Duodenal mucosa (tissue), 2 donors: Measurements from ENCODE around the gene DOCK1.
"Not testable (repeated sequence)": the region's sequence is repeated elsewhere in the genome, so short reads cannot be mapped to it uniquely, and the experiment has no call there.

Source experiments
- H3K27ac ChIP-seq: one replicate; pipeline ENCODE4 v1.7.0; 2013; ENCODE audit warnings: low read depth, low read length
- H3K27me3 ChIP-seq, 2 donors: one replicate each; pipeline ENCODE4 v1.7.0; 2013; ENCODE audit warnings: low read length in 2 of 2, control low read depth in 1 of 2; ENCODE audit not compliant: insufficient read depth in 2 of 2, control insufficient read depth in 1 of 2
- H3K36me3 ChIP-seq, 2 donors: one replicate each; pipeline ENCODE4 v1.7.0; 2013; ENCODE audit warnings: low read length in 2 of 2, control low read depth in 1 of 2; ENCODE audit not compliant: insufficient read depth in 2 of 2, control insufficient read depth in 1 of 2
- H3K4me1 ChIP-seq, 2 donors: one replicate each; pipeline ENCODE4 v1.7.0; 2013; ENCODE audit warnings: low read length in 2 of 2, control low read depth in 1 of 2; ENCODE audit not compliant: insufficient read depth in 2 of 2, control insufficient read depth in 1 of 2
- H3K4me3 ChIP-seq, 2 donors: one replicate each; pipeline ENCODE4 v1.7.0; 2013; ENCODE audit warnings: low read length in 2 of 2, low read depth in 1 of 2
- H3K9ac ChIP-seq, 2 donors: one replicate each; pipeline ENCODE4 v1.7.0; 2013; ENCODE audit warnings: low read length in 2 of 2, low read depth in 1 of 2
- H3K9me3 ChIP-seq, 2 donors: one replicate each; pipeline ENCODE4 v1.7.0; 2013; ENCODE audit warnings: low read length in 2 of 2, control low read depth in 1 of 2; ENCODE audit not compliant: control insufficient read depth in 1 of 2

Gene DOCK1

DNA sequence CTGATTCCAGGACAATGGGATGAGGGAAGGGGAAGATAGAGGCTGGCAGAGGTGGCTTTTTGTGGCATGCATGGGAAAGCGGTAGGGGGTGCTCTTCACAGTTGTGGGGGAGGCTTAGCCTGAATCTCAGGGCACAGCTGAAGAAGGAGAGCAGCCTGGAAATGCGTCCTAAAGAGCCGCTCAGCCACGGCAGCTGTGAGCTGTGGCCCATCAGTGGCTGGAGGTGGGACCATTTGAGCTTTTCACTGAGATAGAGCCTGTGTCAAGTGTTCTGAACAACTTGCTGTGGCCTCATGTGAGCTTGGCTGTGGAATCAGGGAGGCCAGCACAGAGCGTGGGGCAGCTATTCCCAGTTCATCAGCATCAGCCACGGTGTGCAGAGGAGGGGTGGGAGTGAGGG lies 391.5 kb downstream of the DOCK1 start:
- Histone ChIP-seq H3K4me1 (peaks cover 11% of the 10 kb centered on the region in 2 donors), H3K27me3 (no peaks in the 10 kb centered on the region), H3K4me3 (no peak overlapping the region), H3K27ac (no peak overlapping the region), H3K36me3 (no peaks in the 10 kb centered on the region), H3K9me3 (no peaks in the 10 kb centered on the region), H3K9ac (no peak overlapping the region)

- no peaks in the 10 kb centered on the region for H3K9me3 ChIP-seq
- no peak overlapping the region for H3K27ac ChIP-seq
- no peaks in the 10 kb centered on the region for H3K27me3 ChIP-seq
- H3K9ac ChIP-seq = no peak overlapping the region
- no peak overlapping the region for H3K4me3 ChIP-seq
- H3K4me1 ChIP-seq = peaks cover 11% of the 10 kb centered on the region in 2 donors
- H3K36me3 ChIP-seq = no peaks in the 10 kb centered on the region
These were observed 393.2 kb downstream of the DOCK1 start for GRCh38 chr10:127298381-127298780.

DNA sequence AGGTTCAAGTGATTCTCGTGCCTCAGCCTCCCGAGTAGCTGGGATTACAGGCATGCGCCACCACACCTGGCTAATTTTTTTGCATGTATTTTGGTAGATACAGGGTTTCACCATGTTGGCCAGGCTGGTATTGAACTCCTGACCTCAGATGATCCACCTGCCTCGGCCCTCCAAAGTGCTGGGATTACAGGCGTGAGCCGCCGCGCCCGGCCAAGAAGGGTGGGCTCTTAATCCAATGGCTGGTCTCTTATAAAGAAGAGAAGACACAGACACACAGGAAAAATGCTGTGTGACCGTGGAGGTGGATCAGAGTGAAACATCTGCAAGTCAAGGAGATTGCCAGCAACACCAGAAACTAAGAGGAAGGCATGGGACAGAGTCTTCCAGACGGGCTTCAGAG lies 394.0 kb downstream of the DOCK1 start:
- H3K4me3 ChIP-seq, H3K27ac ChIP-seq, H3K36me3 ChIP-seq, H3K27me3 ChIP-seq, H3K9me3 ChIP-seq, H3K9ac ChIP-seq: not testable (repeated sequence)
- H3K4me1 ChIP-seq = peaks cover 11% of the 10 kb centered on the region in 2 donors

DNA sequence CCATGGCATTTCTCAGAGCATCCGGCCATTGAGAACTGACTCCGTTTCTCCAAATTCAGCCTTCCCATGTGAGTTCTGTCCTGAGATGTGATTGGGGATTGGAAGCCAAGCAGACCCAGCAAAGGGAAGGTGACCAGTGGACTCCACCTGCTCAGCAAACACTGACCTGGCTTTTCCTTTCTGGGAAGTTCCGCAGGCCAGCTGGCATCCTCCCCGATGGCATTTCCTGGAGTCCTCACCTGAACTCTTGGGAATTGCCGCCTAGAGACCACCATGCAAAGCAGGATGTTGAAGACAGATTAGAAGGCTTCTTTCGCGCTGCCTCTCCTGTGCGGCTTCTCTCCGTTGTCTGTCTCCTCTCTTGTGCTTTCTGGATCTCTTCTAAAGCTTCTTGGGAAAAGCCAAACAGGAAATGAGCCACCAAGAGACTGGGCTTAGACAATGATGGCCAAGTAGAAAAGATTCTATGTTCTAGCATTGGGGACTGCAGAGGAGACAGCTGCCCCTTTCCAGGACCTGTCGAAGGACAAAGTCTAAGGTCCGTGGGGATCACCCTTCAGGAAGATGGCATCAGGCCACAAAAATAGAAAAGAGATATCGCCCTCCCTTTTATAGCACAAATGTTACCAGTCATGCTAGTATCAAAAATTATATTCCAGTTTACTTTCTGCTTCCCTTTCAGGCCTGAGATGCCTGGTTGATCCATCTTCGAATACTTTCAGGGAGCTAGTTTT lies 394.9 kb downstream of the DOCK1 start:
- Histone ChIP-seq H3K9me3 (no peaks in the 10 kb centered on the region), H3K36me3 (no peaks in the 10 kb centered on the region), H3K9ac (no peak overlapping the region), H3K4me1 (peaks cover 11% of the 10 kb centered on the region in 2 donors), H3K27ac (no peak overlapping the region), H3K4me3 (no peak overlapping the region), H3K27me3 (no peaks in the 10 kb centered on the region)

- H3K36me3 ChIP-seq = no peaks in the 10 kb centered on the region
- no peaks in the 10 kb centered on the region for H3K9me3 ChIP-seq
- H3K4me3 ChIP-seq = peak overlapping the region in 1 of 2 donors; percentile 9
- no peaks in the 10 kb centered on the region for H3K27me3 ChIP-seq
- peaks cover 11% of the 10 kb centered on the region in 2 donors for H3K4me1 ChIP-seq
- peak overlapping the region in 1 of 2 donors; percentile 24 for H3K9ac ChIP-seq
- H3K27ac ChIP-seq = no peak overlapping the region
These were observed 395.7 kb downstream of the DOCK1 start for GRCh38 chr10:127300868-127301321.

GRCh38 chr10:127302343-127302742 lies 397.1 kb downstream of the DOCK1 start:
- peaks cover 11% of the 10 kb centered on the region in 2 donors for H3K4me1 ChIP-seq
- H3K36me3 ChIP-seq = no peaks in the 10 kb centered on the region
- no peak overlapping the region for H3K27ac ChIP-seq
- H3K9me3 ChIP-seq = no peaks in the 10 kb centered on the region
- H3K4me3 ChIP-seq = no peak overlapping the region
- no peak overlapping the region for H3K9ac ChIP-seq
- H3K27me3 ChIP-seq = no peaks in the 10 kb centered on the region

GRCh38 chr10:127303105-127303504 lies 397.9 kb downstream of the DOCK1 start:
- H3K27me3 ChIP-seq = no peaks in the 10 kb centered on the region
- H3K9me3 ChIP-seq = no peaks in the 10 kb centered on the region
- H3K9ac ChIP-seq = no peak overlapping the region
- no peak overlapping the region for H3K4me3 ChIP-seq
- no peak overlapping the region for H3K27ac ChIP-seq
- H3K4me1 ChIP-seq = peaks cover 11% of the 10 kb centered on the region in 2 donors
- no peaks in the 10 kb centered on the region for H3K36me3 ChIP-seq

GRCh38 chr10:127303746-127304145 lies 398.5 kb downstream of the DOCK1 start:
- no peaks in the 10 kb centered on the region for H3K36me3 ChIP-seq
- no peaks in the 10 kb centered on the region for H3K9me3 ChIP-seq
- H3K27me3 ChIP-seq = no peaks in the 10 kb centered on the region
- no peak overlapping the region for H3K9ac ChIP-seq
- peaks cover 11% of the 10 kb centered on the region in 2 donors for H3K4me1 ChIP-seq
- no peak overlapping the region for H3K27ac ChIP-seq
- no peak overlapping the region for H3K4me3 ChIP-seq

DNA sequence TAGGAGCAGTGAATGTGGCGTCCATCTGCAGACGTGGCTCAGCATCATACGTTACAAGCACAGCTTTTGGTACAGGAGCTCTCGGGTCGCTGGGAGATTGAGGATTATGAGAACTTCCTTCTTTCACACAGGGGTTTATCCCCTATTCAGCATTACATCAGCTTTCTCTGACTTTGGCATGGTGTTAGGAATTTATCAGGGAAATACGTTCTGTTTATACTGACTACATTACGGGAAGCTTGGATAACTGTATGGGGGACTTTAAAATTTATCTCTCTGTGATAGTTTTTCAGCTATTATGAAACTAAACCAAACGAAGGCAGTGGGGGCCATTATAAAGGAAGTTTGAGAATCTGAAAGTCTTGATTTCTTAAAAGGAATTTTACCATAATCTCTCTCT lies 401.3 kb downstream of the DOCK1 start:
- Histone ChIP-seq H3K27ac (no peak overlapping the region), H3K36me3 (no peaks in the 10 kb centered on the region), H3K4me3 (no peak overlapping the region), H3K27me3 (no peaks in the 10 kb centered on the region), H3K9ac (no peak overlapping the region), H3K9me3 (no peaks in the 10 kb centered on the region), H3K4me1 (no peaks in the 10 kb centered on the region)

DNA sequence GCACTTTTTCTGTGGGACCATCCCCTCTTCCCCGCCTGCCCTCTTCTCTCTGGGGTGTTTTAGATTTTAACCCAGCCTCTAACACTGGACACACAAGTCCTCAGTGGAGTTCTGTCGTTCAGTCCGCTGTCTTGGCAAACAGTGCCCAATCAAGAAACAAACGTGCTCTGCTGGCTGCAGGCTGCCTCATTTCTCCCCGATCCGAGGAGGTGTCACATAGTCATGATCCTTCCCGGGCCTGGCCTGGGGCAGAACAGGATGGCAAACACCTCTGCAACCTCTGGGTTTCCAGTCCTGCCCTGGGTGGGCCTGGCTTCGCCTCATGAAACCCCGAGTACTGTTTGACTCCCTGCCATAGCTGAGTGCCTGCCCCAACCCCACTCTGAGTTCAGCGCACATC lies 402.1 kb downstream of the DOCK1 start:
- Histone ChIP-seq H3K9me3 (no peaks in the 10 kb centered on the region), H3K9ac (no peak overlapping the region), H3K36me3 (no peaks in the 10 kb centered on the region), H3K4me1 (no peaks in the 10 kb centered on the region), H3K27ac (no peak overlapping the region), H3K4me3 (no peak overlapping the region), H3K27me3 (no peaks in the 10 kb centered on the region)
